Measurements from ENCODE around the gene CD2AP.
A peak's percentile ranks its signal among the peaks of the same experiment; 100 is the strongest.
"Not testable (repeated sequence)": the region's sequence is repeated elsewhere in the genome, so short reads cannot be mapped to it uniquely, and the experiment has no call there.

The CD2AP gene

GRCh38 chr6:47574789-47575188 is 97.2 kb downstream of the CD2AP start:
- no peak for DNase-seq

GRCh38 chr6:47579040-47579439 is 101.5 kb downstream of the CD2AP start:
- no peak for DNase-seq

DNA sequence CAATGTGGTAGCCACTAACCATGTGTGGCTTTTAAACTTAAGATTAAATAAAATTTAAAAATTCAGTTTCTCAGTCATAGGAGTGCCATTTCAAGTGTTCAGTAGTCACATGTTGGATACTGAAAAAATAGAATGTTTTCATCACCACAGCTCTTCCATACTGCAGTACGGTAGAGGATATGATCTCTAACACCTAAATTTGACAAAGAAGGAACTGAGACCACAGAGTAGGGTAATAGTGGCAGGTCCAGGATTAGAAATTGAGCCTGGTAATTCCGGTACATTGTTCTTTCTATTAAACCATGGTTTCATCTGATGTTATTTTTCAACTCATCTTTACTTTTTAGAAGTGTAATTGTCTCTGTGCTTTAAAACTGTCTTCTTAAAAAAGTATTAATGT is 104.0 kb downstream of the CD2AP start:
- DNase-seq, result no peak

- no peak for DNase-seq
Observed at GRCh38 chr6:47587493-47587892, 109.9 kb downstream of the CD2AP start.

- DNase-seq, result no peak
Observed at GRCh38 chr6:47592131-47592840, 114.7 kb downstream of the CD2AP start.

GRCh38 chr6:47593979-47594378 is 116.4 kb downstream of the CD2AP start:
- no peak for DNase-seq

DNA sequence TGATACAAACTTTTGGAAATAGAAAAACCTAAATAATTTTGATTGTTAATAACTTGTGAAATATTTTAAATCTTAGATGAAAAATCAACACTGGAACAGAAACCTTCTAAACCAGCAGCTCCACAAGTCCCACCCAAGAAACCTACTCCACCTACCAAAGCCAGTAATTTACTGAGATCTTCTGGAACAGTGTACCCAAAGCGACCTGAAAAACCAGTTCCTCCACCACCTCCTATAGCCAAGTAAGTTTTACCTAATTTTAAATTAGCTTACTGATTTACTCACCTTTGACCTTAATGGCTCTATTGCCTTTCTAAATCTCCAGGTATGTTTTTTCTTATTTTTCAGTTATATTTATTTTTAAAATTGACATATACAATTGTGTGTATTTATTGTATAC is 118.2 kb downstream of the CD2AP start:
- no peak for DNase-seq

DNA sequence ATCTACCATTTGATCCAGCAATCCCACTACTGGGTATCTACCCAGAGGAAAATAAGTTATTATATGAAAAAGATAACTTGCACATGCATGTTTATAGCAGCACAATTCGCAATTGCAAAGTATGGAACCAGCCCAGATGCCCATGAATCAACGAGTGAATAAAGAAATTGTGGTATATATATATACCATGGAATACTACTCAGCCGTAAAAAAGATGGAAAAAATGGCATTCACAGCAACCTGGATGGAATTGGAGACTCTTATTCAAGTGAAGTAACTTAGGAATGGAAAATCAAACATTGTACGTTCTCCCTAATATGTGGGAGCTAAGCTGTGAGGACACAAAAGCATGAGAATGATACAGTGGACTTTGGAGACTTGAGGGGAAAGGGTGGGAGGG is 120.8 kb downstream of the CD2AP start:
- DNase-seq, result no peak

DNA sequence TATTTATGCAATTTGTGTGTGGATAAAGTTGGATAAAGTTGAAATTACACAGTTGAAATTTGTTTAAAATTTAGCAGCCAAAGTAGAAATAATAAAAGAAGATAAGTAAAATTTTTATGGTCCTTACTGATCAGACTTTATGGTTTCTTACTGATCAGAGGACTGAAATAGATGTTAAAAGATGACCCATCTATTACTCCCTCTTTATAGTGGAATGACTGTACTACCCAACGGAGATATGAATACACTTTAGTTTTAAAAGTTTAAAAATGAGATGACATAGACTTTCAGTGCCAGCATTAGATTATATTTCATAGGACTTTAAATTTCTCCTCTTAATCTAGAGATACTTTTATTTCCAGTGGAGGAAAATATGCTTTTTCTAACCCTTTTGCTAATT is 121.9 kb downstream of the CD2AP start:
- DNase-seq, result no peak

DNA sequence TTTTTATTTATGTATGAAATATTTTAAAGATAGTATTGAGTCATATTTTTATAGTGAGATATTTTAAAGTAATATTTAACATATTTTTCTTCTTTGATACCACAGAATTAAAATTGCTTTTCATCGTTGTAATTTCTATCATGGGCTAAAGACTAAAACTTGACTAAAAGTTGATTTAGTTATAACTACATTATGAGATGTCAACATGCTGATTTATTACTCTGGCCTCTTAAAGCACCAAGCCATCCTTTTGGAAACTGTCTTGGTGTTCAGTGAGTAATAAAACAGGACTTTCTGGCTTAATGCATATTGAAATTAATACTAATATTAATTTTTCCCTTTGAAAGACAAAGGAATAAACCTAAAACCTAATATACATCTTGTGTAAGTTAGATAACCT is 125.6 kb downstream of the CD2AP start:
- DNase-seq, result no peak

- DNase-seq, result no peak
Observed at GRCh38 chr6:47603995-47604394, 126.4 kb downstream of the CD2AP start.

GRCh38 chr6:47621838-47622449 is 144.4 kb downstream of the CD2AP start:
- DNase-seq, result no peak

DNA sequence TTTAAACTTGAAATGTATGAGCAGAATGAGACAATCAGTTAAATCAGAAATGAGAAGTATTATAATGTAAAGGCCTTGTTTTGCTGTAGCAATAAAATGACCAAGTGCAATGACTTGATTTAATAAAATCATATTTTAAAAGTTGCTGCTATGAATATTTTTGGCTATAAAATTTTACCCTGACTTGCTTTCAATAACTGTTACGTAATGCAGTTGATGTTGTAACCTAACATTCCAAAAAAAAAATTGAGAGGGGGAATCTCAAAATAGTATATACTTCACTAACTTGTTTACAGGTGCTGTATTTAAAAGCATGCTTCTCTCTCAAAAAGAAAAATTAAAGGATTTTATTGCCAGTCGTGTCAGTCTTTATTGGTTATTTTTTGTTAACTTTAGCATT is 149.2 kb downstream of the CD2AP start:
- no peak for DNase-seq

GRCh38 chr6:47628448-47629272 is 151.1 kb downstream of the CD2AP start:
- no peak for DNase-seq

DNA sequence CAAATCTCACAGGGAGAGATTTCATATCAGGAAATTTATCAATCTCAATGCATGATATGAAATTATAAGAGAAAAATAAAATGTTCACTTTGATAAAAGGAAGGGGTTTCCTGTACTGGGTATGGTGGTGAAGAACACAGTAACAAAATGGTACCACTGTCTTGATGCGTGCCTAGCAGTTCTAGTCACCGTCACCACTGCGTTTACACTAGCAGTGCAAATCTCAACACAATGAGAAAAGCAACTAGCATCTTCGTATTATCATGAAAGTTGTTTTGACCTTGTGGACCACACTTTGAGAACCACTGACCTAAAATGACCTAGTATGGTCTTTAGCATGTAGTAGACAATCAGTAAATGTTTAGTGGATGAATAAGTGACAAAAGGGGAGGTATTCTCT is 152.4 kb downstream of the CD2AP start:
- DNase-seq, result no peak

DNA sequence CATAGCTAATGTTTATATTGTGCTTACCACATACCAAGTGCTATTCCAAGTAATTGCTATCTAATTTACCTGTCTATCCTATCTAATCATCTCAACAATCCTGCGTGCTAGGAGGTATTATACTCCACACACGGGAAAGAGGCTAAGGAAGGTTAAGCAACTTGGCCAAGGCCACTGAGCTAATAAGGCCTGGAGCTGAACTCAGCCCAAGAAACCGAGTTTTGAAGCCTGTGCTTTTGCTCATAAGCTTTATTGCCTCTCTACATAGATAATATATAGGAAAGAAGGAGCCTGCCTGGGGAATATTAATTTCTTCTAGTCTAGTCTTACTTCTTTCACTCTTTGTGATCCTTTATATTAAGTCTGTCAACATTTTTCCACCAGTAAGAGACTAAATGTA is 153.0 kb downstream of the CD2AP start:
- no peak for DNase-seq

GRCh38 chr6:47631269-47631772 is 153.7 kb downstream of the CD2AP start:
- peak; percentile 41 for DNase-seq

GRCh38 chr6:47631797-47632196 is 154.2 kb downstream of the CD2AP start:
- no peak for DNase-seq

GRCh38 chr6:47633141-47633540 is 155.6 kb downstream of the CD2AP start:
- DNase-seq, result no peak

DNA sequence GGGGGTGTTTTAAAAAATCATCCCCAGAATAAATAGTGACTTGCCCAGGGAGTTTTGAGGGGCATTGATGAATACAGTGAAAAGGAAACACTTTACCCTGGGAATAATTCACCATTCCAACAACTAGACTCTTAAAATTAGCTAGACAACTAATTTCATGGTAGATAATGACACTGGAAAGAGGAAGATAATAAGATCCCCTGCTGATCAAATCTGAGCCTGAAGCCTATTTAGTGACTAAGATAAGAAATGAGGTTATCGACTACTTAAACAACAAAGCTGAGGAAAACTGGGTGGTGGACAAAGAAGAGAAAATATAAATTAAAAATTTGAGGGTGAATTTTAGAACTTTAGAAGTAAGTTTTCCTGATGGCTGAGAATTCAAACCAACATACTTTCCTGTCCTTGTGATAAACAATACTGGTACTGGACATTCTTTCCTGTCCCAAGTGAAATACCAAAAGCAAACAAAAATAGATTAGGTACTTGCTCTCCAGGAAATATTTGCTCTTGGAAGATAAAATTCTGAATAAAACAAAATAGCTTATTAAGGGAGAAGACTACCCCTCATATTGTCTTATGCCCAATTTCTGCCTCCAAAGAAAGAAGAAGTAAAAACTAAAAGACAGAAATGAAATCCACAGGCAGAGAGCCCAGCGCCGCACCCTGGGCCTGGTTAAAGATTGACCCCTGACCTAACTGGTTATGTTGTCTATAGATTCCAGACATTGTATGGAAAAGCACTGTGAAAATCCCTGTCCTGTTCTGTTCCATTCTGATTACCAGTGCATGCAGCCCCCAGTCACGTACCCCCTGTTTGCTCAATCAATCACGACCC is 156.8 kb downstream of the CD2AP start:
- no peak for DNase-seq

DNA sequence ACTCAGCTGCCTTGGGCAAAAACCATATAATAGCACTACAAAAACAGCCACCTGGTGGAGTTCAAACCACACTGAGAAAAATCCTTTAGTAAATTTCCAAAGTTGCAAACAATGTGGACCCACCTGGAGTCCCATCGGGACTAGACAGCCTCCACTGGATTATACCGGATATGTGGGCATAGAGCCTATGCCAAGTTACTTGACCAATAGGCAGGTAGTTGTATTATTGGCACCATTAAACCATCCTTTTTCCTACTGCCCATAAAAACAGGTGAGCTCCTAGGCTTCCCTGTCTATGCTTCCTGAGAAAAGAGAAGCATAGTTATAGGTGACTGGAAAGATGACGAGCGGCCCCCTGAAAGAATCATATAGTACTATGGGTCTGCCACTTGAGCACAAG is 169.1 kb downstream of the CD2AP start:
- no peak for DNase-seq

DNA sequence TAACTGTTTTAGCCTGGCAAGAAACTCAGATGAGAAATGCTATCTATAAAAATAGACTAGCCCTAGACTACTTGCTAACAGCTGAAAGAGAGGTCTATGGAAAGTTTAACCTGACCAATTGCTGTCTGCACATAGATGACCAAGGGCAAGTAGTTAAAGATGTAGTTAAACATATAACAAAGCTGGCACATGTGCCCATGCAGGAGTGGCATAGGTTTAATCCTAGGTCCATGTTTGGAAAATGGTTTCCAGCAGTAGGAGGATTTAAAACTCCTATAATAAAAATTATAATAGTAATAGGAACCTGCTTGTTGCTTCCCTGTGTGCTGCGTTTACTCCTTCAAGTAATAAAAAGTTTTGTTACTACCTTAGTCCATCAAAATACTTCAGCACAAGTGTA is 169.6 kb downstream of the CD2AP start:
- no peak for DNase-seq

- not testable (repeated sequence) for DNase-seq
Observed at GRCh38 chr6:47647626-47648025, 170.0 kb downstream of the CD2AP start.
